Measurements from ENCODE around the gene DPEP2NB.

DNA sequence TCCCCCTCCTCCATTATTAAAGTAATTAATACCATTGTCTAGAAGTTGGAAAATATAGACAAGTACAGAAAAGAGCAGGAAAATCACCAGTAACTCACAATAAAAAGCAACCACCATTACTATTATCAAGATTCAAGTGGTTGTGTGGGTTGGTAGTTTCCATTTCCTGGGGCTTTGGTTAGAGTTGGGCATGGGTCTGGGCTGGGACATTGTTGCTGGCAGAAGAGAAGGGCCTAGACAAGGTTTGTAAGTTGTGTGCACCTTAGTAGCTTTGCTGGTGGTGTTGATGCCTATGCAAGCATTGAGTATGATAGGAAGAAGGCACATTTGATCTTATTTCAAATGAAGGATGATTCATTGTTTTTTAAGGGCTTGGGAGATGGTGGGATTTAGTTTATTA lies 44.1 kb upstream of the DPEP2NB start:
- TF ChIP-seq, protein P1, sequence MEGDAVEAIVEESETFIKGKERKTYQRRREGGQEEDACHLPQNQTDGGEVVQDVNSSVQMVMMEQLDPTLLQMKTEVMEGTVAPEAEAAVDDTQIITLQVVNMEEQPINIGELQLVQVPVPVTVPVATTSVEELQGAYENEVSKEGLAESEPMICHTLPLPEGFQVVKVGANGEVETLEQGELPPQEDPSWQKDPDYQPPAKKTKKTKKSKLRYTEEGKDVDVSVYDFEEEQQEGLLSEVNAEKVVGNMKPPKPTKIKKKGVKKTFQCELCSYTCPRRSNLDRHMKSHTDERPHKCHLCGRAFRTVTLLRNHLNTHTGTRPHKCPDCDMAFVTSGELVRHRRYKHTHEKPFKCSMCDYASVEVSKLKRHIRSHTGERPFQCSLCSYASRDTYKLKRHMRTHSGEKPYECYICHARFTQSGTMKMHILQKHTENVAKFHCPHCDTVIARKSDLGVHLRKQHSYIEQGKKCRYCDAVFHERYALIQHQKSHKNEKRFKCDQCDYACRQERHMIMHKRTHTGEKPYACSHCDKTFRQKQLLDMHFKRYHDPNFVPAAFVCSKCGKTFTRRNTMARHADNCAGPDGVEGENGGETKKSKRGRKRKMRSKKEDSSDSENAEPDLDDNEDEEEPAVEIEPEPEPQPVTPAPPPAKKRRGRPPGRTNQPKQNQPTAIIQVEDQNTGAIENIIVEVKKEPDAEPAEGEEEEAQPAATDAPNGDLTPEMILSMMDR (IDR thresholded peaks at IDR 0.05; ENCODE audit: low read depth, low read length, poor library complexity, severe bottlenecking) = no peak
- no peak for TF ChIP-seq EZH2phosphoT487 (IDR thresholded peaks at IDR 0.05; ENCODE audit: borderline replicate concordance, low read length)

All from DOHH2 (cell line).